Inflammatory macrophage treated with lipopolysaccharide for 1 hour (primary cell): Measurements from ENCODE around the gene AKR7A2.
"Not testable (repeated sequence)": the region's sequence is repeated elsewhere in the genome, so short reads cannot be mapped to it uniquely, and the experiment has no call there.

Source experiments
- DNase-seq, 2 donors: peaks; one replicate each; pipeline ENCODE4 v3.0.0-alpha.2; 2020 to 2022

AKR7A2 gene

GRCh38 chr1:19257178-19257914 lies 54.6 kb downstream of the AKR7A2 start:
- peak; percentile 84 to 94 for DNase-seq

DNA sequence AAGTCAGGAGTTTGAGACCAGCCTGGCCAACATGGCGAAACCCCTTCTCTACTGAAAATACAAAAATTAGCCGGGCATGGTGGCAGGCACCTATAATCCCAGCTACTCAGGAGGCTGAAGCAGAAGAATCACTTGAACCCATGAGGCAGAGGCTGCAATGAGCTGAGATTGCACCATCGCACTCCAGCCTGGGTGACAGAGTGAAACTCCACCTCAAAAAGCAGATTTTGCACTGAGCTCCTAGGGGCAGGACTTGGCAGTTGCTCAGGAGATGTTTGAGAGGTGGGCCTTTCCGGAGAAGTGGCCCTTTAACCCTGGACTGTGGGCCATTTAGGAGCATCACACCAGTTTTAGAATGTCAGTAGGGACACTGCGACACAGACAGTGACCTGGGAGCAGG lies 55.6 kb downstream of the AKR7A2 start:
- DNase-seq: not testable (repeated sequence)

- DNase-seq: no peak
Observed at GRCh38 chr1:19255288-19255687, 56.7 kb downstream of the AKR7A2 start.

DNA sequence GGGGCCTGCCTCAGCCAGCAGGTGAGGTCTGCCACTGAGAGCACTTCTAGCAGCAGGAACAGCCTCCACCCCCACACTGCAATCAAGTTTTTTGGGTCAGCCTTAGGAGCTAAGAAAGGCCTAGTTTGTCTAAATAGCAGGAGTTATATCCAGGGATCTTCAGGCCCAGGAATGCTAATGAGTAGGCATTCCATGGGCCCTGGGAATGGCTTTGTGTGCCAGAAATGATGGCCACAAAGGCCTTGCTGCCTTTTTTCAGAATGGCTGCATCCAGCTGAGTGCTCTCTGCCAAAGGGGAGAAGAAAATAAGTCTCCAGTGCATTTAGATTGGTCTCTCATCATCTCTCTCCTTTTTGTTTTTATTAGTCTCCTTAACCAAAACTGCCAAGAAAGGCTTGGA lies 57.5 kb downstream of the AKR7A2 start:
- DNase-seq: no peak
